SW 1271 (cell line): ENCODE data around the gene DRAP1.

Experiments
- DNase-seq, 2 experiments: peaks; one replicate each; lab custom pipeline; 2025; lab: John Stamatoyannopoulos, UW

DRAP1 gene

GRCh38 chr11:65903715-65904114 lies 15.5 kb upstream of the DRAP1 start:
- DNase-seq: no peak

DNA sequence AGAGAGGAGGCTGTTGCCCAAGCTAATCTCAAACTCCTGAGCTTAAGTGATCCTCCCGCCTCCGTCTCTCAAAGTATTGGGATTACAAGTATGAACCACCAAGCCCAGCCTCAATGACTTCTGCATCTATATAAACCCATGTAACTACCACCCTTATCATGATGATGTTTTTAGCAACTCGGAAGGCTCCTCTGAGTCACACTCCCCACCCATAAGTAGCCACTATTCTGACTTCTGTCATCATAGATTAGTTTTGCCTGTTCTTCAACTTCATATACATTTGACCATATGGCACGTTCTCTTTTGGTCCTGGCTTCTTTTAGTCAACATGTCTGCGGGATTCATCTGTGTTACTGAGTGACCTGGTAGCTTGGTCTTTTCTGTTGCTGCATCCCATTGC lies 12.6 kb upstream of the DRAP1 start:
- no peak for DNase-seq

DNA sequence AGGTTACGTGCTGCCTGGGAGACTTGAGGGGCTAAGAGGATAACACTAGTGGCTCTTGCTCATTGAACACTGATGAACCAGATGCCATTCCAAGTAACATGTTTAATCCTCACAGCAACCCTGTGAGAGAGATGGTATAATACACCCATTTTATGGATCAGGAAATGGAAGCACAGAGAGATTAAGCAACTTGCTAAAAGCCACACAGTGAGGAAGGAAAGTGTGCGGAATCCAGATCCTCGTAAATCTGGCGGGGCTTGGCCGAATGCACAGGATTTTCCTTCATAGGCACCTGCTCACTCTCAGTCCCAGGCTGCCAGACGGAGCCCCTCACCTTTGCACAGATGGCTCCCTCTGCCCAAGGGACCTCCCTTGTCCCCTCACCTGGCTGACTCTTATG lies 11.3 kb upstream of the DRAP1 start:
- DNase-seq: no peak

GRCh38 chr11:65911682-65912568 lies 7.3 kb upstream of the DRAP1 start:
- DNase-seq: peak; percentile 83 to 90

- no peak for DNase-seq
Measured at GRCh38 chr11:65912845-65913244, 6.4 kb upstream of the DRAP1 start.

- DNase-seq: no peak
Measured at GRCh38 chr11:65915101-65915820, 4.0 kb upstream of the DRAP1 start.

- DNase-seq: peak; percentile 95 to 97
Measured at GRCh38 chr11:65915821-65916251, 3.4 kb upstream of the DRAP1 start.

DNA sequence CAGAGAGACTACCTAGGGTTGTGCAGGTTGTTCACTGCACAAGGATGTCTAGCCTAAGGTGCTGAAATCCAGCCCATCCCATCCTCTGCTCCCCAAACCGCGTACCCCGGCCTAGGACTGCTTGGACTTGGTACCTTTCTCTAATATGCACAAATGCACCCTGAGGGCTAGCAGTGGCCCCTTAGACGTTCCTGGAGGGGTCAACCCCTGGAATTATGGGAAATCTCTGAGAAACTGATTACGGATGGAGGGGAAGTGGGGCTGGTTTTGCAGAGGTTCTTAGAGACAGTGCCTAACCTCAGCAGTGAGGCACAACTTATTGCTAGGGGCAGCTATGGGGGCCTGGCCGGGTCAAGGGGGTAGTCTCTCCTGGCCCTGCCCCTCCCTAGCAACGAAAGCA lies 2.8 kb upstream of the DRAP1 start:
- DNase-seq: no peak

DNA sequence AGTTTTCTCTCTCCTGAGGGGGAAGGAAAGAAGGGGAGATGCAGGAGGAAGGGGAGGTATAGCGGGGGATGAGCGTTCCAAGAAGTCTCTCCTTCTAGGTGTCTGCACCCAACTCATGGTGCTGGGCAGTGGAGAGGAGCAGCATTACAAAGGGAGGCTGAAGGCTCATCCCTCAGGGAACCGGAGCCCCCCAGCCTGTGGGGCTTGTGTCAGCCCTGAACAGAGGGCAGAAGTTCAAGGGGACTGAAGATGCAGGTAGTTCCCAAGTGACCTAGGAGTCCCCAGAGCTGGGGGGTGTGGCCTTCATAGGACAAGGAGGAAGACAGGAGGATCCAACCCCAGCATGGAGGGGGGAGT lies 2.2 kb upstream of the DRAP1 start:
- no peak for DNase-seq

- no peak for DNase-seq
Measured at GRCh38 chr11:65917434-65918210, 1.6 kb upstream of the DRAP1 start.

- DNase-seq: peak in 1 of 2 experiments; percentile 61
Measured at GRCh38 chr11:65918211-65919140, 750 bp upstream of the DRAP1 start, which contains the start of gene C11orf68. TSS of gene C11orf68 (minus strand) at chr11:65919062. CDS start at chr11:65919031, 31 bp downstream.

DNA sequence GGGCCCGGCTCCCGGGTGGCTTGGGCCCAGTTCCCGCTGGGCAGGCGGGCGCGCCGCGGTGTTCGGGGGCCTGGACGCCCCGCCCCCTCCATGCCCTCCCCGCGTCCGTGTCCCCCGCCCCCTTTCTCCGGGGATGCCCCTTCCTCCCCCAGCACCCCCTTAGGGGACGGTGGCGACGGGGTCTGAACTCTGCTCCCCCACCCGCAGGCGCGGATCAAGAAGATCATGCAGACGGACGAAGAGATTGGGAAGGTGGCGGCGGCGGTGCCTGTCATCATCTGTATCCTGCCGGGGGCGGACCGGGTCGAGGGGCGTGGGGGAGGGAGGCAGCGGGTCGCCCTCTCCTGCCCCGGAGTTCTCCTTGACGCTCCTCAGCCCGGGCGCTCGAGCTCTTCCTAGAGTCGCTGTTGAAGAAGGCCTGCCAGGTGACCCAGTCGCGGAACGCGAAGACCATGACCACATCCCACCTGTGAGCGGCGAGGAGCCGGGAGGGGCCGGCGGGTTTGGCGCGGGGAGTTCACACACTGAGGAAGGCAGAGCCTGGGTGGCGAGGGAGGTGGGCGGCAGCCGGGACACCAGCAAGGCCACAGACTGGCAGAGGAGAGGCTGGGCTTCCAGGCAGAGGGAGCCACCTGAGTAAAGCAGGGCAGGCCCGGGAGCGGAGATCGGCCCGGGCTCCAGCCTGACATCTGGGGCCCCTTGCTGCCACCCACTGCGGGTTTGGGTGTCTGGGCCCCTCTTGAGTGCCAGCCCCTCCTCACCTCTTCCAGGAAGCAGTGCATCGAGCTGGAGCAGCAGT lies 546 bp downstream of the DRAP1 start:
- DNase-seq: peak in 1 of 2 experiments; percentile 69

- DNase-seq: no peak
Measured at GRCh38 chr11:65920372-65920802, 1.2 kb downstream of the DRAP1 start.

- DNase-seq: no peak
Measured at GRCh38 chr11:65921033-65921555, 1.9 kb downstream of the DRAP1 start.

GRCh38 chr11:65921876-65922275 lies 2.6 kb downstream of the DRAP1 start:
- DNase-seq: no peak

DNA sequence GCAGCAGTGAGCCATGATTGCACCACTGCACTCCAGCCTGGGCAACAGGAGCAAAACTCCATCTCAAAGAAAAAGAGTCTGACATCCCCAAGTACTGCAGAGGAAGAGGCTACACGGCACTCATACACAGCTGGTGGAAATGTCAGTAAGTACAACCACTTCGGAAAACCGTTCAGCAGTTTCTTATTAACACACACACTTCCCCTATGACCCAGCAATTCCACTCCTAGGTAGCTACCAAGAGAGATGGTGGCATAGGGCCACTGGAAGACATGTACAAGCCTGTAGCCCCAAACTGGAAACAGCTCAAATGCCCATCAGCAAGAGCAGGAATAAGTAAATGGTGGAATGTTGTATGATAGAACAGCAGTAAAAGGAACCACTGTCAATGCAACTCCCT lies 3.3 kb downstream of the DRAP1 start:
- DNase-seq: no peak

- DNase-seq: no peak
Measured at GRCh38 chr11:65925397-65925796, 6.2 kb downstream of the DRAP1 start.

DNA sequence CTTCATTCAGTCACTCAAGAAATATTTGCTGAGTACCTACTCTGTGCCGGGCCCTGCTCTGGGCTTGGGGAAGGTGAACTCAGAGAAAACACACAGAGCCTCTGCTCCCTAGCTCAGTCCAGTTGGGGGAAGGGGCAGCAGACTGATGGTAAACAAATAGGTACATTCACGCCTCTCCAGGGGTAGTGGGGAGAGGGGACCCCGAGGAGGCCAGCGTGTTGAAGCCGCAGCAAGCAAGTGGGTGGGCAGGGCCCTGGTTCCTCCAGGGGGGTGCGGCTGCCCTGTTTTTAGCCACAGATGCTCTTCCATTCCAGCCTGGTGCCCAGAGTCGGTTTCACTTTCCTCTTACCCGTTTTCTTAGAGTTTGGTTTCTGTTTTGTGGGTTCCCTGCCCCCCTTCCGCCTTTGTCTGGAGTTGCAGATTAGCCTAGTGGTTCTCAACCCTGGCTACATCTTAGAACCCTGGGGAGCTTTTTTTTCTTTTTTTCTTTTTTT lies 8.7 kb downstream of the DRAP1 start:
- DNase-seq: no peak

- no peak for DNase-seq
Measured at GRCh38 chr11:65928667-65929066, 9.4 kb downstream of the DRAP1 start.
